ENCODE results near the gene MPND.

MPND gene

GRCh38 chr19:4343370-4344307 lies at the start of gene MPND:
Gene MPND, plus strand, starts transcription at chr19:4343562. Its CDS starts 32 bp downstream, at chr19:4343594.
- DNase-seq: peak; percentile 87

- DNase-seq: no peak
Observed at GRCh38 chr19:4294389-4294788, 49.0 kb upstream of the MPND start.

- peak; percentile 13 for DNase-seq
Observed at GRCh38 chr19:4295972-4296771, 47.2 kb upstream of the MPND start.

- no peak for DNase-seq
Observed at GRCh38 chr19:4297901-4298809, 45.2 kb upstream of the MPND start.

- DNase-seq: no peak
Observed at GRCh38 chr19:4298810-4299550, 44.4 kb upstream of the MPND start.

- DNase-seq: no peak
Observed at GRCh38 chr19:4300589-4300988, 42.8 kb upstream of the MPND start.

- no peak for DNase-seq
Observed at GRCh38 chr19:4301590-4302242, 41.6 kb upstream of the MPND start.

- no peak for DNase-seq
Observed at GRCh38 chr19:4302243-4302640, 41.1 kb upstream of the MPND start, which contains the start of gene TMIGD2. Gene TMIGD2, minus strand, starts transcription at chr19:4302389. Its CDS starts 4 bp downstream, at chr19:4302385.

- no peak for DNase-seq
Observed at GRCh38 chr19:4303819-4304537, 39.4 kb upstream of the MPND start.

GRCh38 chr19:4304538-4305256 lies 38.7 kb upstream of the MPND start, which contains the start of gene FSD1:
Gene FSD1, plus strand, starts transcription at chr19:4304598. Its CDS starts 149 bp downstream, at chr19:4304747.
- DNase-seq: peak; percentile 83

GRCh38 chr19:4305257-4305612 lies 38.1 kb upstream of the MPND start:
- no peak for DNase-seq

- DNase-seq: no peak
Observed at GRCh38 chr19:4305659-4306058, 37.7 kb upstream of the MPND start.

GRCh38 chr19:4310247-4311121 lies 32.9 kb upstream of the MPND start:
- no peak for DNase-seq

GRCh38 chr19:4313847-4314490 lies 29.4 kb upstream of the MPND start:
- no peak for DNase-seq

- no peak for DNase-seq
Observed at GRCh38 chr19:4316956-4317355, 26.4 kb upstream of the MPND start.

- DNase-seq: no peak
Observed at GRCh38 chr19:4318460-4318859, 24.9 kb upstream of the MPND start.

- no peak for DNase-seq
Observed at GRCh38 chr19:4319067-4319718, 24.2 kb upstream of the MPND start.

- DNase-seq: no peak
Observed at GRCh38 chr19:4320419-4320818, 22.9 kb upstream of the MPND start.

Measured in NCI-H510A treated with DMSO at 0.1 percent for 48 hours (cell line).